Measurements from ENCODE around the gene POLR3GL. TPM values are rescaled to one million over a fixed set of nuclear protein-coding genes. Genes with fewer than 3 reads are reported as not detected.

Gene POLR3GL
- total RNA-seq, 1 experiment from 2014 or later: 7.9 TPM

DNA sequence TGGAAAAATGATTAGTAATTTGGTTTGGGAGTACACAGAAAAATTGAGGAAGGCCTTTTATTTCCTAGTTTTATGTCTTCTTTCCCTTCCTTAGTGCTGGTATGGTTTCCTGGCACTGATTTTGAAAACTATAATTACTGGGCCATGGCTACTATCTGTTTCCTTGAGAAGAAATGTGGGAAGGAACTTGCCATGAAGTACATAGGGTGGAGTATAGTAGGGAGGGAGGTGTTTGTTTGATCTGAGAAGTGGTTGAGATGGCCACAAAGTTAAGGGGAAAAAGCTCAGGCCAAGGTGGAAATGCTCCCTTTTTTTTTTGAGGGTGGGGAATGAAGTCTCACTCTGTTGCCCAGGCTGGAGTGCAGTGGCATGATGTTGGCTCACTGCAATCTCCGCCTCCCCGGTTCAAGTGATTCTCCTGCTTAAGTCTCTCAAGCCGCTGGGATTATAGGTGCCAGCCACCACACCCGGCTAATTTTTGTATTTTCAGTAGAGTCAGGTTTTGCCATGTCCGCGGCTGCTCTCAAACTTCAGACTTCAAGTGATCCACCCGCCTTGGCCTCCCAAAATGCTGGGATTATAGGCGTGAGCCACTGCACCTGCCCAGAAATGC is 45.7 kb downstream of the POLR3GL start:
- Histone ChIP-seq H2AK5ac (ENCODE audit: insufficient read length, low read length) (no peak overlapping the region), H4K91ac (ENCODE audit: insufficient read length, low read depth, low read length) (no peak overlapping the region), H2BK12ac (ENCODE audit: insufficient read length, low read depth, low read length) (no peak overlapping the region), H3K27ac (ENCODE audit: insufficient read length, low read depth, low read length) (no peak overlapping the region), H3K18ac (ENCODE audit: insufficient read length, low read depth, low read length) (no peak overlapping the region), H2BK5ac (ENCODE audit: insufficient read length, low read length) (no peak overlapping the region), H3K4me2 (ENCODE audit: insufficient read depth, insufficient read length, low read length) (no peak overlapping the region), H2BK15ac (ENCODE audit: low read depth, low read length) (no peak overlapping the region), H2BK20ac (ENCODE audit: low read depth, low read length, poor library complexity, severe bottlenecking) (no peak overlapping the region), H3K4ac (ENCODE audit: low read depth, low read length) (no peak overlapping the region), H3K79me2 (ENCODE audit: insufficient read depth, low read length) (no peaks in the 10 kb centered on the region), H3K27me3 (ENCODE audit: insufficient read depth, low read length) (no peaks in the 10 kb centered on the region), H3K4me1 (ENCODE audit: insufficient read depth, low read length) (no peaks in the 10 kb centered on the region), H3K23ac (ENCODE audit: insufficient read length, low read depth, low read length) (no peak overlapping the region), H2BK120ac (ENCODE audit: low read depth, low read length, poor library complexity, severe bottlenecking) (no peak overlapping the region), H3K14ac (ENCODE audit: insufficient read depth, low read length) (no peak overlapping the region), H4K20me1 (ENCODE audit: control insufficient read depth, insufficient read depth, insufficient read length) (no peaks in the 10 kb centered on the region), H4K5ac (ENCODE audit: insufficient read length, low read depth, low read length) (no peak overlapping the region), H2AFZ (ENCODE audit: low read length) (no peak overlapping the region), H3K56ac (ENCODE audit: insufficient read length, low read depth, low read length) (no peak overlapping the region), H3K79me1 (ENCODE audit: insufficient read depth, low read depth, low read length, poor library complexity, severe bottlenecking) (no peaks in the 10 kb centered on the region), H3K9ac (ENCODE audit: extremely low read depth, insufficient read length, low read length) (no peak overlapping the region), H4K8ac (replicated peaks; ENCODE audit: insufficient read length, low read depth, low read length) (no peak overlapping the region), H3K9me3 (ENCODE audit: control insufficient read depth, low read depth, low read length) (no peaks in the 10 kb centered on the region), H3K23me2 (ENCODE audit: insufficient read length, low read depth, low read length, poor library complexity, severe bottlenecking) (no peaks in the 10 kb centered on the region), H3T11ph (ENCODE audit: low read length) (no peak overlapping the region)
- Mint-ChIP-seq H3K27me3 (ENCODE audit: low read depth) (peaks cover 2% of the 10 kb centered on the region), H3K36me3 (ENCODE audit: insufficient read depth in 1 of 3, low read depth in 3 of 3) (no peaks in the 10 kb centered on the region), H3K27ac (no peak overlapping the region; a peak in 1 of 7 replicates), H3K9me3 (no peaks in the 10 kb centered on the region), H3K4me1 (peaks cover 0 to 2% of the 10 kb centered on the region in 2 experiments; a peak in 1 of 4 replicates), H3K4me3 (no peak overlapping the region)
- no CpG with 5 or more reads among the region's 8 CpGs for WGBS (ENCODE audit: extremely low coverage, insufficient read length, low lambda C conversion rate)
- DNase-seq: no peak
- TF ChIP-seq, protein P1, sequence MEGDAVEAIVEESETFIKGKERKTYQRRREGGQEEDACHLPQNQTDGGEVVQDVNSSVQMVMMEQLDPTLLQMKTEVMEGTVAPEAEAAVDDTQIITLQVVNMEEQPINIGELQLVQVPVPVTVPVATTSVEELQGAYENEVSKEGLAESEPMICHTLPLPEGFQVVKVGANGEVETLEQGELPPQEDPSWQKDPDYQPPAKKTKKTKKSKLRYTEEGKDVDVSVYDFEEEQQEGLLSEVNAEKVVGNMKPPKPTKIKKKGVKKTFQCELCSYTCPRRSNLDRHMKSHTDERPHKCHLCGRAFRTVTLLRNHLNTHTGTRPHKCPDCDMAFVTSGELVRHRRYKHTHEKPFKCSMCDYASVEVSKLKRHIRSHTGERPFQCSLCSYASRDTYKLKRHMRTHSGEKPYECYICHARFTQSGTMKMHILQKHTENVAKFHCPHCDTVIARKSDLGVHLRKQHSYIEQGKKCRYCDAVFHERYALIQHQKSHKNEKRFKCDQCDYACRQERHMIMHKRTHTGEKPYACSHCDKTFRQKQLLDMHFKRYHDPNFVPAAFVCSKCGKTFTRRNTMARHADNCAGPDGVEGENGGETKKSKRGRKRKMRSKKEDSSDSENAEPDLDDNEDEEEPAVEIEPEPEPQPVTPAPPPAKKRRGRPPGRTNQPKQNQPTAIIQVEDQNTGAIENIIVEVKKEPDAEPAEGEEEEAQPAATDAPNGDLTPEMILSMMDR (conservative IDR thresholded peaks at IDR 0.05): no peak

Measured in H9 (cell line).